Natural killer cell (primary cell): ENCODE measurements around the gene RNU7-1. TPM values are rescaled to one million over a fixed set of nuclear protein-coding genes. Genes with fewer than 3 reads are reported as not detected.

Experiments
- ATAC-seq, 3 donors: fragments of 150-1000 bp in 2 of 3; fragments of 200-7000 bp in 1 of 3; cut with Tn5 transposase; 1 replicate in 1 of 3; 2 replicates in 2 of 3; pipeline ENCODE4 v1.10.0; 2021; ENCODE audit warnings: mild to moderate bottlenecking in 2 of 3, moderate library complexity in 2 of 3
- DNase-seq, 2 donors: peaks; one replicate each; pipeline versions ENCODE4 v3.0.0 to v3.0.0-alpha.2; 2013 to 2021; ENCODE audit warnings: mixed read lengths in 1 of 2
- H3K27ac ChIP-seq: one replicate; pipeline ENCODE4 v1.5.1; 2013; ENCODE audit warnings: mild to moderate bottlenecking, low read length
- H3K27me3 ChIP-seq: one replicate; pipeline ENCODE4 v1.6.1; 2013; ENCODE audit warnings: low read length; ENCODE audit not compliant: control insufficient read depth, insufficient read depth
- H3K36me3 ChIP-seq: one replicate; pipeline ENCODE4 v1.6.1; 2013; ENCODE audit warnings: low read length; ENCODE audit not compliant: control insufficient read depth, insufficient read depth
- H3K4me1 ChIP-seq: one replicate; pipeline ENCODE4 v1.6.1; 2013; ENCODE audit warnings: low read length; ENCODE audit not compliant: control insufficient read depth, insufficient read depth
- H3K4me3 ChIP-seq: one replicate; pipeline ENCODE4 v1.5.1; 2013; ENCODE audit warnings: low read length
- H3K9me3 ChIP-seq: one replicate; pipeline ENCODE4 v1.6.1; 2013; ENCODE audit warnings: low read length; ENCODE audit not compliant: control insufficient read depth, insufficient read depth
- H3K27ac Mint-ChIP-seq, 2 donors: one replicate each; pipeline ENCODE4 v1.8.0; 2022; ENCODE audit warnings: mild to moderate bottlenecking in 2 of 2, mixed read lengths in 2 of 2, moderate library complexity in 1 of 2
- H3K27me3 Mint-ChIP-seq, 2 donors: one replicate each; pipeline ENCODE4 v1.8.0; 2022; ENCODE audit warnings: low read depth in 2 of 2, mixed read lengths in 2 of 2
- H3K36me3 Mint-ChIP-seq: one replicate; pipeline ENCODE4 v1.8.0; 2022; ENCODE audit warnings: mixed read lengths
- H3K4me1 Mint-ChIP-seq, 2 donors: one replicate each; pipeline ENCODE4 v1.8.0; 2022; ENCODE audit warnings: mixed read lengths in 2 of 2
- H3K4me3 Mint-ChIP-seq: one replicate; pipeline ENCODE4 v1.8.0; 2022; ENCODE audit warnings: mild to moderate bottlenecking, moderate library complexity, mixed read lengths
- H3K9me3 Mint-ChIP-seq, 2 donors: one replicate each; pipeline ENCODE4 v1.8.0; 2022; ENCODE audit warnings: mixed read lengths in 2 of 2
- CTCF ChIP-seq: fragments of 200-600 bp; IDR thresholded peaks from one replicate; pipeline ENCODE4 v1.8.0; 2022; ENCODE audit warnings: antibody characterized with exemption
- WGBS: methylation state at CpG from one replicate; pipeline ENCODE4 v1.1.7; 2013; ENCODE audit warnings: missing lambda C conversion rate; ENCODE audit not compliant: insufficient coverage; 5-methylcytosine and 5-hydroxymethylcytosine counted together
- intact Hi-C: fragments of 100-400 bp; cut with micrococcal nuclease; formaldehyde crosslinking; loops from one replicate; pipeline ENCODE4 v1.14.2; 2022
- total RNA-seq, 4 donors: library from RNA; stranded (reverse); fragments of 120-200 nt in 1 of 4; gene quantifications; one replicate each; pipeline versions ENCODE4 v1.2.3 to v1.2.4, GENCODE V29; 2013 to 2022

The RNU7-1 gene
- total RNA-seq, 3 donors from 2014 or later (not counting 1 experiment from before 2014, with no cell fraction given): not detected

GRCh38 chr12:6963016-6963731 lies 19.6 kb downstream of the RNU7-1 start:
- no peaks in the 10 kb centered on the region for H3K9me3 Mint-ChIP-seq
- TF ChIP-seq CTCF: no peak
- H3K36me3 Mint-ChIP-seq: peaks cover 6% of the 10 kb centered on the region
- no peaks in the 10 kb centered on the region for H3K27me3 Mint-ChIP-seq
- DNase-seq (no peak), ATAC-seq (no peak)
- intact Hi-C loops: no loop called here
- no peak overlapping the region for H3K4me3 Mint-ChIP-seq
- peak overlapping the region in 1 of 2 donors; percentile 98 for H3K27ac Mint-ChIP-seq
- Histone ChIP-seq H3K27me3 (no peaks in the 10 kb centered on the region), H3K27ac (peak overlapping the region; percentile 96), H3K9me3 (no peaks in the 10 kb centered on the region), H3K4me3 (no peak overlapping the region), H3K36me3 (peaks cover 57% of the 10 kb centered on the region), H3K4me1 (peaks cover 58% of the 10 kb centered on the region)
- H3K4me1 Mint-ChIP-seq: peaks cover 36 to 47% of the 10 kb centered on the region in 2 donors
- WGBS: 90% methylated on average over 32 of the region's 32 CpGs

- H3K27ac Mint-ChIP-seq: peak overlapping the region; percentile 80 to 82
- no peaks in the 10 kb centered on the region for H3K9me3 Mint-ChIP-seq
- DNase-seq: no peak
- H3K27me3 ChIP-seq: no peaks in the 10 kb centered on the region
- no peak for ATAC-seq
- H3K36me3 Mint-ChIP-seq: peaks cover 6% of the 10 kb centered on the region
- intact Hi-C loops: no loop called here
- no peaks in the 10 kb centered on the region for H3K27me3 Mint-ChIP-seq
- H3K4me1 ChIP-seq: peaks cover 52% of the 10 kb centered on the region
- no peak overlapping the region for H3K4me3 ChIP-seq
- H3K36me3 ChIP-seq: peaks cover 58% of the 10 kb centered on the region
- no peaks in the 10 kb centered on the region for H3K9me3 ChIP-seq
- H3K4me3 Mint-ChIP-seq: no peak overlapping the region
- WGBS: 88% methylated on average over 17 of the region's 17 CpGs
- H3K4me1 Mint-ChIP-seq: peaks cover 32 to 44% of the 10 kb centered on the region in 2 donors
- H3K27ac ChIP-seq: no peak overlapping the region
- no peak for TF ChIP-seq CTCF
Observed at GRCh38 chr12:6963791-6964413, 20.3 kb downstream of the RNU7-1 start.

GRCh38 chr12:6964605-6965025 lies 21.0 kb downstream of the RNU7-1 start:
- ATAC-seq (no peak), DNase-seq (no peak)
- Mint-ChIP-seq H3K4me1 (peaks cover 32 to 43% of the 10 kb centered on the region in 2 donors), H3K27me3 (no peaks in the 10 kb centered on the region), H3K36me3 (peaks cover 6% of the 10 kb centered on the region), H3K4me3 (no peak overlapping the region), H3K27ac (peak overlapping the region; percentile 80 to 82), H3K9me3 (no peaks in the 10 kb centered on the region)
- H3K36me3 ChIP-seq: peaks cover 60% of the 10 kb centered on the region
- WGBS: 80% methylated on average over 8 of the region's 8 CpGs
- no peaks in the 10 kb centered on the region for H3K9me3 ChIP-seq
- no peak for TF ChIP-seq CTCF
- H3K27me3 ChIP-seq: no peaks in the 10 kb centered on the region
- H3K4me3 ChIP-seq: no peak overlapping the region
- peak overlapping the region; percentile 38 for H3K27ac ChIP-seq
- intact Hi-C loops: loop anchor here (1.0 kb wide), 2 partner anchors 20 to 40 kb away; partner anchors contain the start of gene C12orf57
- peaks cover 52% of the 10 kb centered on the region for H3K4me1 ChIP-seq
